ENCODE data around the gene WDR41. TPM values are rescaled to one million over a fixed set of nuclear protein-coding genes. Genes with fewer than 3 reads are reported as not detected.

WDR41 gene
- total and polyA plus RNA-seq, 8 donors = 11.4 to 103 (median 35.7) TPM

DNA sequence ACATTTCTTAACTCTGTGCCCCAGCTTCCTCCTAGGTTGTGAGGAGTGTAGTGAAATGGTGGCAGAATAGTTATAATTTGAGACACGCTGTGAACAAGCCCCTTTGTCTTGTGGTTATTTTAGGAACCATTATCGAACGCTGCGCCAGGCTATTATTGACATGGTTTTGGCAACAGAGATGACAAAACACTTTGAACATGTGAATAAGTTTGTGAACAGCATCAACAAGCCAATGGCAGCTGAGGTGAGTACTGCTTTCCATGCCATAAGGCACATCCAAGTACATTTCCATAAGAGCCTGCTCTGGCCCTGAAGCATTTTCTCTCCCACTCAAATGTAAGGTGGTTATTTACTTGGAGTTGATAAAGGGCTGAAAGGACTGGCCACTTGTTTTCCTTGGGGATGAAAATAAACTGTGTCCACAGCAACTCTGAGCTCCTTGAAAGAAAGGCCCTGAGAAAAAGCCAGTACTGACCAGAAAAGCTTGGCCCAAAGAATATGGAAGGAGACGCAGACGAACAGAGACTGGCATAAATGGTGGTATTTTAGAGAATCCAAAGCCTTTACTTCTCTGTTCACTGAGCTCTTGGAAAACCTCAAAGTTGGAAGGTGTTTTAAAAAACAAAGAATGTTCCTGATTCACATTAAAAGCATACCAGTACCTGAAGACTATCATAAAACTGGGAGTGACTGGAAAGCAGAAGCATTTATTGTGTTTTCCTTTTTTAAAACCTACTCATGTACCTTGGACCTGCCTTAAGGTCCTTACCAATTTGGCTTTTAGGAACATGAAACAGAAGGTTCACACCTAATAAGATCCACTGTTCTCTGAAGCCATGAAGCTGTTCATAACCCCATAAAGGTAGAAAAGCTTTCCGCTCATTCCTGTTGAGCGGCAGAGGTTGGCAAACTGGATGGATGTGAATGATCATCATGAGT, 72.2 kb downstream of the WDR41 start:
- no peaks in the 10 kb centered on the region for H3K27me3 ChIP-seq
- intact Hi-C loops (cut with DNase I; ENCODE audit: low total_unique reads) = no loop called here
- no peaks in the 10 kb centered on the region for H3K9me3 ChIP-seq
- H3K27ac ChIP-seq = no peak overlapping the region
- peaks cover 0 to 5% (median 0%) of the 10 kb centered on the region in 4 donors for H3K4me1 ChIP-seq
- DNase-seq = no peak
- H3K4me3 ChIP-seq = no peak overlapping the region
- peaks cover 0 to 16% (median 1%) of the 10 kb centered on the region in 4 donors for H3K36me3 ChIP-seq
- no peak for TF ChIP-seq POLR2AphosphoS5 (IDR thresholded peaks at IDR 0.05)
- no peak for TF ChIP-seq EP300 (IDR thresholded peaks at IDR 0.05)
- no peak for TF ChIP-seq POLR2A (IDR thresholded peaks at IDR 0.05)
- TF ChIP-seq, protein P1, sequence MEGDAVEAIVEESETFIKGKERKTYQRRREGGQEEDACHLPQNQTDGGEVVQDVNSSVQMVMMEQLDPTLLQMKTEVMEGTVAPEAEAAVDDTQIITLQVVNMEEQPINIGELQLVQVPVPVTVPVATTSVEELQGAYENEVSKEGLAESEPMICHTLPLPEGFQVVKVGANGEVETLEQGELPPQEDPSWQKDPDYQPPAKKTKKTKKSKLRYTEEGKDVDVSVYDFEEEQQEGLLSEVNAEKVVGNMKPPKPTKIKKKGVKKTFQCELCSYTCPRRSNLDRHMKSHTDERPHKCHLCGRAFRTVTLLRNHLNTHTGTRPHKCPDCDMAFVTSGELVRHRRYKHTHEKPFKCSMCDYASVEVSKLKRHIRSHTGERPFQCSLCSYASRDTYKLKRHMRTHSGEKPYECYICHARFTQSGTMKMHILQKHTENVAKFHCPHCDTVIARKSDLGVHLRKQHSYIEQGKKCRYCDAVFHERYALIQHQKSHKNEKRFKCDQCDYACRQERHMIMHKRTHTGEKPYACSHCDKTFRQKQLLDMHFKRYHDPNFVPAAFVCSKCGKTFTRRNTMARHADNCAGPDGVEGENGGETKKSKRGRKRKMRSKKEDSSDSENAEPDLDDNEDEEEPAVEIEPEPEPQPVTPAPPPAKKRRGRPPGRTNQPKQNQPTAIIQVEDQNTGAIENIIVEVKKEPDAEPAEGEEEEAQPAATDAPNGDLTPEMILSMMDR (IDR thresholded peaks at IDR 0.05) = no peak
- WGBS, 5 donors = 87 to 100% (median 95%) methylated on average over 8 of the region's 8 CpGs

DNA sequence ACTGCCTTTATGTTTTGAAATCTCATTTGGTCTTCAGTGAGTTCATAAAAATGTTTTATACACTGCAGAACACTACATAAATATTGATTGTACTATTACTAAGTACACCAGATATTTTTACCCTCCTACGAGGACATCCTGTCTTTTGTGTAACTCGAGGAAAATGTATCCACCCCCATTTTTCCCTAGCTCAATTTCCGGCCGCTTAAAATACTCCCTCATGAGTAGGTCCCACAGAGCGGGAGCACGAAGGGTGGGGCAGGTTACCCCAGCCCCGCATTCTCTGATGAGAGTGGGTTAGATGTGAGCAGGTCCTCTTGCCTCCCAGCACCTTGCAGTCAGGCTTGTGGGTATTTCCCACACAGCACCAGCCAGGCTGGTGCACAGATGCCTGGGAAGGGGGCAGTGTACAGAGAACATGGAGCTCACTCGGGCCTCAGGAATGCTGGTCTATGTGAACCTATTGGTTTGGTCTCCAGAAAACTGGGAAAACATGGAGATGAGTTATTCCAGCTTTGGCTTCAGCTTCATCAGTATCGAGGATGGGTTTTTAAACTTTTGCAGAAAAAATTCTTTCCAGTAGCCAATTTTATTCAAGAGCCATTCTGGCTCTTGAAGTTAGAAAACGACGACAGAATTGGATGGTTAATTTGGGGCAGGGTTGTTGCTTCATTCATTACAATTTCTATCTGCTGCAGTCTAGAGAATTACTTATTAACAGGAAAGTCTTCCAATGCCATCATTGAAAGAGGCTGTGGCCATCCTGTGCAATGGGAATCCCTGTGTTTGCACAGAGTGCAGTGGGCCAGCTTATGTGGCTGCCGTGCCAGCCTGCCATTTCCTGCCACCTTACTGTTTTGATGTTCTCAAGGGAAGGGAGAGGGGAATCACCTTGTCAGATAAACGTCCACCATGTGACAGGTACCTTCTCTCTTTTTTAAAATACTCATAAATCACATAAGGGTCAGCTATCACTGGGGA, 73.2 kb downstream of the WDR41 start:
- Histone ChIP-seq H3K27ac (no peak overlapping the region), H3K9me3 (no peaks in the 10 kb centered on the region), H3K27me3 (no peaks in the 10 kb centered on the region), H3K4me3 (no peak overlapping the region), H3K36me3 (peaks cover 0 to 16% (median 0%) of the 10 kb centered on the region in 4 donors), H3K4me1 (no peaks in the 10 kb centered on the region)
- intact Hi-C loops (cut with DNase I; ENCODE audit: low total_unique reads) = no loop called here
- 50 to 72% (median 63%) methylated on average over 13 of the region's 13 CpGs for WGBS, 5 donors
- TF ChIP-seq, protein P1 (IDR thresholded peaks at IDR 0.05) = no peak
- no peak for TF ChIP-seq POLR2AphosphoS5 (IDR thresholded peaks at IDR 0.05)
- TF ChIP-seq EP300 (IDR thresholded peaks at IDR 0.05) = no peak
- no peak for TF ChIP-seq POLR2A (IDR thresholded peaks at IDR 0.05)
- no peak for DNase-seq

DNA sequence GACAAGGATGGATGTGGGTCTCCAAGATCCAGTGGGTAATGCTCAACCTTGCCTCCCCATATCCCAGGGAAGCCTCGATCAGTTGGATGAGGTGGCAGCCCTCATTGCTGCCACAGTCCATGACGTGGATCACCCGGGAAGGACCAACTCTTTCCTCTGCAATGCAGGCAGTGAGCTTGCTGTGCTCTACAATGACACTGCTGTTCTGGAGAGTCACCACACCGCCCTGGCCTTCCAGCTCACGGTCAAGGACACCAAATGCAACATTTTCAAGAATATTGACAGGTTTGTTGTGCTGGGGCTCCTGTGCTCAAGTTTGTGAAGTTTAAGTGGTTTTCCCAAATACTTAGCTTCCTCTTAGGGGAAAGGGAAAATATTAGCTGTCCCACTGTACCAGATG, 74.0 kb downstream of the WDR41 start:
- no peaks in the 10 kb centered on the region for H3K4me1 ChIP-seq
- H3K9me3 ChIP-seq = no peaks in the 10 kb centered on the region
- H3K27me3 ChIP-seq = no peaks in the 10 kb centered on the region
- no peak for DNase-seq
- 73 to 87% (median 80%) methylated on average over 2 to 5 of the region's 5 CpGs for WGBS, 5 donors
- TF ChIP-seq, protein P1 (IDR thresholded peaks at IDR 0.05) = no peak
- TF ChIP-seq EP300 (IDR thresholded peaks at IDR 0.05) (no peak), POLR2AphosphoS5 (IDR thresholded peaks at IDR 0.05) (no peak), POLR2A (IDR thresholded peaks at IDR 0.05) (no peak)
- H3K27ac ChIP-seq = no peak overlapping the region
- intact Hi-C loops (cut with DNase I; ENCODE audit: low total_unique reads) = no loop called here
- peaks cover 0 to 16% (median 0%) of the 10 kb centered on the region in 4 donors for H3K36me3 ChIP-seq
- no peak overlapping the region for H3K4me3 ChIP-seq

DNA sequence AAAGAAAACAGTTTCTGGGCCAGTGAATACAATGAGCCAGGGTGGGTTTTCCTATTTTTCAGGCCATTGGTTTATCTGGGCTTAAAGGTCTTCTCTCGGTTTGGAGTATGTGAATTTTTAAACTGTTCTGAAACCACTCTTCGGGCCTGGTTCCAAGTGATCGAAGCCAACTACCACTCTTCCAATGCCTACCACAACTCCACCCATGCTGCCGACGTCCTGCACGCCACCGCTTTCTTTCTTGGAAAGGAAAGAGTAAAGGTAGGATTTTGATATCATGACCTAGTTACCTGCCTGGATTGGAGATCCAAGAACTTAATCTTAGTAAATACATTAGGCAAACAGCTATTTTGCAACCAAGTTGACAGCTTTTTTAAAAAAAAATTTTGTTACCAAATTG, 79.1 kb downstream of the WDR41 start:
- H3K4me1 ChIP-seq = peaks cover 0 to 10% (median 0%) of the 10 kb centered on the region in 4 donors
- TF ChIP-seq EP300 (IDR thresholded peaks at IDR 0.05) = no peak
- no peak for TF ChIP-seq POLR2AphosphoS5 (IDR thresholded peaks at IDR 0.05)
- TF ChIP-seq, protein P1 (IDR thresholded peaks at IDR 0.05) = no peak
- no peak for TF ChIP-seq POLR2A (IDR thresholded peaks at IDR 0.05)
- no peak overlapping the region for H3K27ac ChIP-seq
- H3K27me3 ChIP-seq = no peaks in the 10 kb centered on the region
- DNase-seq = no peak
- 65 to 94% (median 71%) methylated on average over 7 of the region's 7 CpGs for WGBS, 5 donors
- intact Hi-C loops (cut with DNase I; ENCODE audit: low total_unique reads) = no loop called here
- H3K36me3 ChIP-seq = peaks cover 0 to 3% (median 0%) of the 10 kb centered on the region in 4 donors
- H3K4me3 ChIP-seq = no peak overlapping the region
- H3K9me3 ChIP-seq = no peaks in the 10 kb centered on the region
